ENCODE data around the gene BAIAP2. TPM values are rescaled to one million over a fixed set of nuclear protein-coding genes. Genes with fewer than 3 reads are reported as not detected.

The BAIAP2 gene
- total and polyA plus RNA-seq, 2 experiments from 2014 or later, result 27.1 to 49.7 TPM

GRCh38 chr17:81126281-81127132, 91.6 kb downstream of the BAIAP2 start:
- H3K36me3 ChIP-seq (replicated peaks; ENCODE audit: insufficient read depth, low read depth), result no peaks in the 10 kb centered on the region

GRCh38 chr17:81127133-81127455, 92.1 kb downstream of the BAIAP2 start:
- Histone ChIP-seq H3K4me2 (no peak overlapping the region), H3K4me1 (ENCODE audit: insufficient read depth) (peaks cover 6% of the 10 kb centered on the region), H3K9me3 (ENCODE audit: low read depth) (no peaks in the 10 kb centered on the region), H3K9me2 (replicated peaks; ENCODE audit: insufficient read depth) (no peaks in the 10 kb centered on the region), H3K36me3 (replicated peaks; ENCODE audit: insufficient read depth, low read depth) (no peaks in the 10 kb centered on the region), H3K27ac (no peak overlapping the region), H3K79me2 (no peaks in the 10 kb centered on the region), H3K27me3 (no peaks in the 10 kb centered on the region), H2AFZ (no peak overlapping the region), H3K4me3 (no peak overlapping the region), H4K20me1 (ENCODE audit: insufficient read depth, poor library complexity, severe bottlenecking) (no peaks in the 10 kb centered on the region)
- TF ChIP-seq EZH2 (IDR thresholded peaks at IDR 0.05; ENCODE audit: borderline replicate concordance) (no peak), EZH2phosphoT487 (IDR thresholded peaks at IDR 0.05; ENCODE audit: low read depth, severe bottlenecking, unreplicated experiment) (no peak), CTCF (IDR thresholded peaks at IDR 0.05; ENCODE audit: poor library complexity) (no peak)
- WGBS (ENCODE audit: low lambda C conversion rate, missing lambda C conversion rate), result 100% methylated on average over 1 of the region's 5 CpGs
- no peak for DNase-seq (ENCODE audit: low spot score)

More at GRCh38 chr17:81126281-81127132, 91.6 kb downstream of the BAIAP2 start:
- 77% methylated on average over 27 of the region's 34 CpGs for WGBS (ENCODE audit: low lambda C conversion rate, missing lambda C conversion rate)
- no peaks in the 10 kb centered on the region for H3K4me1 ChIP-seq (ENCODE audit: insufficient read depth)
- H3K9me3 ChIP-seq (ENCODE audit: low read depth), result no peaks in the 10 kb centered on the region
- TF ChIP-seq CTCF (IDR thresholded peaks at IDR 0.05; ENCODE audit: poor library complexity) (no peak), EZH2phosphoT487 (IDR thresholded peaks at IDR 0.05; ENCODE audit: low read depth, severe bottlenecking, unreplicated experiment) (no peak), EZH2 (IDR thresholded peaks at IDR 0.05; ENCODE audit: borderline replicate concordance) (no peak)
- H2AFZ ChIP-seq, result no peak overlapping the region
- H3K27ac ChIP-seq, result no peak overlapping the region
- H3K9me2 ChIP-seq (replicated peaks; ENCODE audit: insufficient read depth), result no peaks in the 10 kb centered on the region
- no peak for DNase-seq (ENCODE audit: low spot score)
- H3K4me3 ChIP-seq, result no peak overlapping the region
- no peaks in the 10 kb centered on the region for H3K79me2 ChIP-seq
- H4K20me1 ChIP-seq (ENCODE audit: insufficient read depth, poor library complexity, severe bottlenecking), result no peaks in the 10 kb centered on the region
- H3K4me2 ChIP-seq, result no peak overlapping the region
- H3K27me3 ChIP-seq, result no peaks in the 10 kb centered on the region

GRCh38 chr17:81127526-81128177, 92.7 kb downstream of the BAIAP2 start:
- Histone ChIP-seq H3K36me3 (replicated peaks; ENCODE audit: insufficient read depth, low read depth) (no peaks in the 10 kb centered on the region), H3K4me2 (no peak overlapping the region), H3K9me3 (ENCODE audit: low read depth) (no peaks in the 10 kb centered on the region), H3K4me1 (ENCODE audit: insufficient read depth) (peaks cover 11% of the 10 kb centered on the region), H3K4me3 (no peak overlapping the region), H2AFZ (no peak overlapping the region), H3K79me2 (no peaks in the 10 kb centered on the region), H3K9me2 (replicated peaks; ENCODE audit: insufficient read depth) (no peaks in the 10 kb centered on the region), H4K20me1 (ENCODE audit: insufficient read depth, poor library complexity, severe bottlenecking) (no peaks in the 10 kb centered on the region), H3K27ac (no peak overlapping the region), H3K27me3 (no peaks in the 10 kb centered on the region)
- TF ChIP-seq EZH2 (IDR thresholded peaks at IDR 0.05; ENCODE audit: borderline replicate concordance), result no peak
- no peak for DNase-seq (ENCODE audit: low spot score)
- WGBS (ENCODE audit: low lambda C conversion rate, missing lambda C conversion rate), result 86% methylated on average over 12 of the region's 25 CpGs

GRCh38 chr17:81128338-81128737, 93.4 kb downstream of the BAIAP2 start:
- H3K27me3 ChIP-seq, result no peaks in the 10 kb centered on the region
- DNase-seq (ENCODE audit: low spot score), result no peak
- no peak overlapping the region for H3K27ac ChIP-seq
- no peaks in the 10 kb centered on the region for H3K36me3 ChIP-seq (replicated peaks; ENCODE audit: insufficient read depth, low read depth)
- H3K9me2 ChIP-seq (replicated peaks; ENCODE audit: insufficient read depth), result no peaks in the 10 kb centered on the region
- no peak overlapping the region for H3K4me3 ChIP-seq
- H3K4me1 ChIP-seq (ENCODE audit: insufficient read depth), result peaks cover 12% of the 10 kb centered on the region
- no peaks in the 10 kb centered on the region for H3K9me3 ChIP-seq (ENCODE audit: low read depth)
- H2AFZ ChIP-seq, result no peak overlapping the region
- H3K79me2 ChIP-seq, result no peaks in the 10 kb centered on the region
- no peak overlapping the region for H3K4me2 ChIP-seq
- no peaks in the 10 kb centered on the region for H4K20me1 ChIP-seq (ENCODE audit: insufficient read depth, poor library complexity, severe bottlenecking)
- WGBS (ENCODE audit: low lambda C conversion rate, missing lambda C conversion rate), result 93% methylated on average over 13 of the region's 14 CpGs
- TF ChIP-seq CTCF (IDR thresholded peaks at IDR 0.05; ENCODE audit: poor library complexity) (no peak), EZH2phosphoT487 (IDR thresholded peaks at IDR 0.05; ENCODE audit: low read depth, severe bottlenecking, unreplicated experiment) (no peak), EZH2 (IDR thresholded peaks at IDR 0.05; ENCODE audit: borderline replicate concordance) (no peak)

All from hepatocyte (in vitro differentiated cells).